GM18502 (cell line): ENCODE data around the gene KCNAB2.
"Not testable (repeated sequence)": the region's sequence is repeated elsewhere in the genome, so short reads cannot be mapped to it uniquely, and the experiment has no call there.

Source experiments
- ATAC-seq: cut with Tn5 transposase; IDR thresholded peaks from one replicate; pipeline ENCODE4 v1.9.1; 2021; ENCODE audit warnings: mild to moderate bottlenecking; ENCODE audit not compliant: unreplicated experiment, poor library complexity

Gene KCNAB2

DNA sequence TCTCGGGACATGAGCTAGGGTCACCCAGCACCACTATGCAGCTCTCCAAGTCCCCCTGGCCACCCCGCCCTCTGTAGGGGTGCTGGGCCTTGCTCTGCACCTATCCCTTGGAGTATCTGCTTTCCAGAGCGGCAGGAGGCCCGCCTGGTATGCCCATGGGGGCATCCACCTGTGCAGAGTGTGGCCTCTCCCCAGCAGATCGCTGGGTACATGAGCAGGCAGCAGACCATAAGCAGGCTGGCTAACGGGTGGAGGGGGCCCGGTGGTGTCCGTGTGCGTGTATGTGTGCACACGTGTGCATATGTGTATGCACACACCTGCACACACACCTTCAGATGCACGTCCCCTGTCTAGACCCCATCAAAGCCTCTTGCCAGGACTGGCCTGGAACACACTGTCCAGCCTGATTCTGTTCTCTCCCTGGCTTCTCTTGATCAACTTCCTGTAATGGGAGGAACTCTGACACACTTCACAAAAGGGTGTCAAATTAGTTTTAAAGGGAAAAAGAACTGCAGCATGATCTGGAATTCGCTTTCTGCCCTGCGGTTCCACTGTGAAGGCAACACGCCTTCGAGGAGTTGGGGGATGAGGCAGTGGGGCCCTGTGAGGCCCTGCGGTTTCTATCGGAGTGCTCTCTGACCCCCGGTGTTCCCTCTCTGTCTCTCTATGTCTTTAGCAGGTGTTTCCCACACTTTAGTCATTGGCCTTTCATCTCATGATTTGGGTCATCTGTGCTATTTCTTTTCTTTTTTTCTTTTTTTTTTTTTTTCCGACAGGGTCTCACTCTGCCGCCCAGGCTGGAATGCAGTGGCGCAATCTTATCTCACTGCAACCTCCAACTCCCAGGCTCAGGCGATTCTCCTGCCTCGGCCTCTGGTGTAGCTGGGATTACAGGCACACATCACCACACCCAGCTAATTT, 36.3 kb upstream of the KCNAB2 start:
- no peak for ATAC-seq

- ATAC-seq = no peak
Measured at GRCh38 chr1:6010554-6010953, 35.1 kb upstream of the KCNAB2 start.

DNA sequence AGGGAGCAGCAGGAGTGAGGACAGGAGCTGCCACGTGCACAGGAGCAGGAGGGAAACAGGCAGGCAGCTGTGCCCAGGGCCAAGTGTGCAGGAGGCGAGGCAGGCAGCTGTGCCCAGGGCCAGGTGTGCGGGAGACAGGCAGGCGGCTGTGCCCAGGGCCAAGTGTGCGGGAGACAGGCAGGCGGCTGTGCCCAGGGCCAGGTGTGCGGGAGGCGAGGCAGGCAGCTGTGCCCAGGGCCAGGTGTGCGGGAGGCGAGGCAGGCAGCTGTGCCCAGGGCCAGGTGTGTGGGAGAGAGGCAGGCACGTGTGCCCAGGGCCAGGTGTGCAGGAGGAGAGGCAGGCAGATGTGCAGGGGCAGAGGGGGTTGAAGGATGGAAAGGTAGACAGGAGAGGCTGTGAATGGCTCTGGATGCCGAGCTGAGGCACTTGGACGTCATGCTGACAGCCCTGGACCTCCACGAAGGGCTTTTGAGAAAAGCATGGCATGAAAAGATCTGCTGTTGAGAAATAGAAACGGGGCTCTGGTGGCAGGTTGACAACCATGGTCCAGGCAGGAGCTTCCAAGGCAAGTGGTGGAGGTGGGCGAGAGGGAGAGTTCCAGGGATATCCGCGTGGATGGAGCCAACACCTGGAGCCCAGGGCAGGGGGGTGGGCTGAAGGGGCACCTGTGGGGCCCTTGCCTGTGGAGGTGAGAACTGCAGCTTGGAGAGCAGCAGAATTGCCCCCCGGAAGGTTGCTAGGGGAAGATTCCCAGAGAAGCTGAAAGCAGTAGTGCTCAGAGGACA, 34.3 kb upstream of the KCNAB2 start:
- ATAC-seq = no peak

- ATAC-seq = no peak
Measured at GRCh38 chr1:6011946-6012258, 33.8 kb upstream of the KCNAB2 start.

GRCh38 chr1:6012529-6013318, 33.0 kb upstream of the KCNAB2 start:
- ATAC-seq = no peak

GRCh38 chr1:6013491-6013890, 32.2 kb upstream of the KCNAB2 start:
- no peak for ATAC-seq

DNA sequence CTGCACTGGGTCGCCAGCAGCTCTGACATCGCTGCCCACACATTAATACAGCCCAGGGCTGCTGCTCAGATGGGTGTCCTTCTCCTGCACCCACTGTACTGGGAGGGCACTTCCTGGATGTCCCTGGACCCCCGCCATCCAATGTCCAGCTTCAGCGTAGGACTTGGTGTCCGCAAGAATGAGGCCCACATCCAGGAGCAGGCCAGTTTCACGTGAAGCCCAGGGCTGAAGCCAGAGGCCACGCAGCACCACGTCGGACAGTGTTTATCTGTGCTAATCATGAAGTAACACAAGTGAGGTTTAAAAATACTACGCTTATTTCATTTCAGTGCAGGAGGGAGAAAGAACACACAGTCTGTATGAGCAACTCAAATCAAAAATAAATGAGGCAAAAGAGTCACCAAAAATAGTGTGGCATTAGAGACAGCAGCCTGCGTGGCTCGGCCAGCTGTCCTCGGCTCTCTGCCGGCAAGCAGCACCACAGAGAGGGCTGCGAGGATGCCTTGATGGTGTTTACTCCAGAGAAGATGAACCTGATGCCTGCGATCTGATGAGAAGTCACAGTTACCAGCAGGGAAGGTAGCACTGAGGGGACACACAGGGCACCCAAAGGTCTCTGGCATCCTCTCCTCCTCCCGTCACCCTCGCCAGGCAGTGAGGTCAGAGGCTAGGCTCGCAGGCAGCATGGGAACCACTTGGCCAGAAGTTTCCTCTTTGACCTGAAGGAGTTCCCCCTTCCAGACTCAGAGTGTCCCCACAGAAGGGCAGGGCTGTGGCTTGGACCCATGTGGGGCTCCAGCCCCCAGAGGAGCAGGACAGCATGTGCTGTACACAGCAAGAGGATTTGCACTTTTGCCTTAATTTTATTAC, 31.3 kb upstream of the KCNAB2 start:
- ATAC-seq = no peak

DNA sequence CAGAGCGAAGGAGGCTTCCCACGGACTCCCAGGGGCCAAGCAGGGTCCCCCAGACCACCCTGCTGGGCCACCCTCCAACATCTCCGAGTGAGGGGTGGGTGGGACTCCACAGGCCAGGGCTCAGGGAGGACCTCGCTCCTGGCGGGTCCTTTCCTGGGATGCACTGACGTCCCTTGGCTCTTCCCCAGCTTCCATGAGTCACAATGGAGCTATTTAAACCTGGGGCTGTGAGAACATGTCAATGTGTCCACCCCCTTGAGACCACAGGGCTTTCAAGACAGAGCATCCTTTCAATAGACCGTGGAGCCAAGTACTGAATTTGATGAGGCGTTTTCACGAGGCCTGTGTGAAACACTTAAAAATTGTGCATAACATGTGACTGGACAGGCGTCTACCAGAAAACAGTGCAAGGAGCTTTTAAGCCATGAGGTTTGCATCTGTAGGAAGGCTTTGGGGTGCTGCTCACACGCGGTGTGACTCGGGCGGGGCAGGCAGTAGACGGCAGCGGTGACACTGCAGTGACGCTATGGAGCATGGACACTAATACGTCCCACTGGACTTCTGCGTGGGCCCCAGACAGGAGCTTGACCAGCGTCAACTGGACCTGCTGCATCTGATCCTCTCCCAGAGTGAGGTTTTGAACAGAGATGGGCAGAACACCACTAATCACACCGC, 29.4 kb upstream of the KCNAB2 start:
- no peak for ATAC-seq

DNA sequence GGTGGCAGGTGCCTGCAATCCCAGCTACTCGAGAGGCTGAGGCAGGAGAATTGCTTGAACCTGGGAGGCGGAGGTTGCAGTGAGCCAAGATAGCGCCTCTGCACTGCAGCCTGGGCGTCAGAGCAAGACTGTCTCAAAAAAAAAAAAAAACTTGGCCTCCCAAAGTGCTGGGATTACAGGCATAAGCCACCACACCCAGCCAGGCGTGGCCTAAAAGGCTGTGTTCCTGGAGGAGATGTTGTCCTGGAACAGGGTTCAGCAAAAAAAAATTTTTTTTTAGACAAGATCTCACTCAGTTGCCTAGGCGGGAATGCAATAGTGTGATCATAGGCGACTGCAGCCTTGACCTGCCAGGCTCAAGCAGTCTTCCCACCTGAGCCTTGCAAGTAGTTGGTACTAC, 28.0 kb upstream of the KCNAB2 start:
- not testable (repeated sequence) for ATAC-seq

DNA sequence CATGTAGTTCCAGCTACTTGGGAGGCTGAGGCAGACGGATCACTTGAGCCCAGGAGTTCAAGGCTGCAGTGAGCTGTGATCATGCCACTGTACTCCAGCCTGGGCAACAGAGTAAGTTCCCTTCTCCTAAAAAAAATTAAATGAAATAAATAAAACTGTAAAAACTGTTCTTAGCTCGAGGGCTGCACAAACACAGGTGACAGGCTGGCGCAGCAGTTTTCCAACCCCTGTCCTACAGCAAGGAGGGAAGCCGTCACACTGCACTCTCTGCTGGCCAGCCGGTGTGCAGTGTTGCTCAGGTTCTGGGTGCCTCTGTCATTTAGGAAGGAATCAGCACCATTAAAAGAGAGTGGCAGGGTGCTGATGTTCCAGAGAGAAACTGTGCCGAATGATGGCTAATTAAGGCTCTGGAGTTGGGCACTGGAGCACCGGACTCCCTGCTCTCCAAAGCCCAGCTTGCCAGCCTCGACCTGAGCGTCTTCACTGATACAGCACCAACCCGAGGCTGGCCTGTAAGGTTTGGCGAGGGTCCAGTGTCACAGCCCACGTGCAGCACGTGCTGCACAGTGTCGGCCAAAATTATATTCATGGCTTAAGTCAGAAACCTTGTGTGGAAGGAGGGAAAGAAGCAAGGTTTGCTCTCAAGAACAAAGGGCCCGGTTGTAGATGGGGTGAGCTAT, 26.4 kb upstream of the KCNAB2 start:
- no peak for ATAC-seq

DNA sequence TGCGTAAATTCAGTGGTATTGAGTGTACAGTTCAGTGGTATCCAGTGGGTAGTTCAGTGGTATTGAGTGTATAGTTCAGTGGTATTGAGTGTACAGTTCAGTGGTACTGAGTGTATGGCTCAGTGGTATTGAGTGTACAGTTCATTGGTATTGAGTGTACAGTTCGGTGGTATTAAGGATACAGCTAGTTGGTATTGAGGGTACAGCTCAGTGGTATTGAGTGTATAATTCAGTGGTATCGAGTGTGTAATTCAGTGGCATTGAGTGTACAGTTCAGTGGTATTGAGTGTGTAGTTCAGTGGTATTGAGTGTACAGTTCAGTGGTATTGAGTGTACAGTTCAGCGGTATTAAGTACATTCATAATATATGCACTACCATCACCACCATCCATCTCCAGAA, 23.5 kb upstream of the KCNAB2 start:
- ATAC-seq = no peak

- ATAC-seq = no peak
Measured at GRCh38 chr1:6023346-6023745, 22.3 kb upstream of the KCNAB2 start.

GRCh38 chr1:6024376-6024775, 21.3 kb upstream of the KCNAB2 start:
- ATAC-seq = no peak

- no peak for ATAC-seq
Measured at GRCh38 chr1:6025269-6026094, 20.2 kb upstream of the KCNAB2 start.

- peak; percentile 83 for ATAC-seq
Measured at GRCh38 chr1:6026095-6026809, 19.4 kb upstream of the KCNAB2 start.

DNA sequence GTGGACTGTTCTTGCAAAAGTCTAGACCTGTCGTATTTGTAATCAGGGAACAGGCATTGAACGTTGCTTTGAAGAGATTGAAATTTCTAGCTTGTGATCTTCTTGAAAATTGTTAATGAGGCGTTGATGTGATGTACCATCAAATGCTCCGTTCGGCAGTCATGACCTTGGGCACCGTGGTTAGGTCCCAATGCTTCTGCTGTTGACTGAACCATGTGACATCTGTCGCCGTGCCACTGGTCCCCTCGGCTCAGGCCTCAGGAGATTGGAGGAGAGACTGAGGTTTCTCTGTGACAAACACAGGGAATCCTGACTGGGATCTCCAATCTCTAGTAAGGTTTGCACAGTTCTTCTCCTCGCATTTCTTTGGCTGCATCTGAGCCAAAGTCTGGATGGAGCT, 18.1 kb upstream of the KCNAB2 start:
- ATAC-seq = no peak

GRCh38 chr1:6028042-6028850, 17.4 kb upstream of the KCNAB2 start:
- peak; percentile 33 for ATAC-seq
